OCI-LY1 (cell line): ENCODE results near the gene KRT1.

Experiments
- EZH2 ChIP-seq: fragments of 200-600 bp; sonication (generic), shearing (Covaris generic); IDR thresholded peaks from 2 replicates; pipeline ENCODE4 v1.8.0; 2017; ENCODE audit warnings: borderline replicate concordance, mixed run types, mild to moderate bottlenecking, antibody characterized with exemption, low read length, moderate library complexity, mixed read lengths
- TF ChIP-seq, protein P1 (sequence below): fragments of 200-600 bp; sonication (generic), shearing (Covaris generic); IDR thresholded peaks from 2 replicates; pipeline ENCODE4 v1.5.1; 2017; ENCODE audit warnings: mild to moderate bottlenecking, antibody characterized with exemption, low read length, moderate library complexity, mixed read lengths

DNA sequence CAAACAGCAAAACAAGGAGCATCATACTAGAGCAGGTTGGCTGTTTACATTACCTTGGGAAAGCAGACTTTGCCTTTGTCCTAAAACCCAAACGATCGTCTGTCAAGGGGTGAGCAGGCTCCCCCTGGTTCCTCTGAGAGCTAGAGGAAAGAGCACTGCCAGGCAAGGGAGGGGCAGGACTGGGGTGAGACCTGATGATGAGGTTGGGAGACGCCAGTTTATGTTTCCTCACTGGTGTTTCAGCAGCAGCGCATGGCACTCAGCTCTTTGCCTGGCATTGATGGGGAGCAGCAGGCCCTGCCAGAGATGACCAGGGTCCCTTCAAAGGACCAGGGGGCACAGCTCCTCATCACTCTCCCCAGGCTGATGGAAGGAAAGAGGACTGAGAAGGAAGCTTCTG lies 20.3 kb downstream of the KRT1 start:
- TF ChIP-seq, protein P1, sequence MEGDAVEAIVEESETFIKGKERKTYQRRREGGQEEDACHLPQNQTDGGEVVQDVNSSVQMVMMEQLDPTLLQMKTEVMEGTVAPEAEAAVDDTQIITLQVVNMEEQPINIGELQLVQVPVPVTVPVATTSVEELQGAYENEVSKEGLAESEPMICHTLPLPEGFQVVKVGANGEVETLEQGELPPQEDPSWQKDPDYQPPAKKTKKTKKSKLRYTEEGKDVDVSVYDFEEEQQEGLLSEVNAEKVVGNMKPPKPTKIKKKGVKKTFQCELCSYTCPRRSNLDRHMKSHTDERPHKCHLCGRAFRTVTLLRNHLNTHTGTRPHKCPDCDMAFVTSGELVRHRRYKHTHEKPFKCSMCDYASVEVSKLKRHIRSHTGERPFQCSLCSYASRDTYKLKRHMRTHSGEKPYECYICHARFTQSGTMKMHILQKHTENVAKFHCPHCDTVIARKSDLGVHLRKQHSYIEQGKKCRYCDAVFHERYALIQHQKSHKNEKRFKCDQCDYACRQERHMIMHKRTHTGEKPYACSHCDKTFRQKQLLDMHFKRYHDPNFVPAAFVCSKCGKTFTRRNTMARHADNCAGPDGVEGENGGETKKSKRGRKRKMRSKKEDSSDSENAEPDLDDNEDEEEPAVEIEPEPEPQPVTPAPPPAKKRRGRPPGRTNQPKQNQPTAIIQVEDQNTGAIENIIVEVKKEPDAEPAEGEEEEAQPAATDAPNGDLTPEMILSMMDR = no peak
- TF ChIP-seq EZH2 = no peak
